ENCODE data around the gene KCNV2. TPM values are rescaled to one million over a fixed set of nuclear protein-coding genes. Genes with fewer than 3 reads are reported as not detected.

Gene KCNV2
- polyA plus RNA-seq, 1 experiment = not detected

- POLR2A ChIA-PET = interaction anchor here (0.6 kb wide), 1 partner anchor 46 kb away, joined by 14 read pairs; no protein-coding TSS in a partner anchor
- CTCF ChIA-PET = interaction anchor here (1.0 kb wide), 1 partner anchor 14 kb away, joined by 3 read pairs; no protein-coding TSS in a partner anchor
- Histone ChIP-seq H3K4me3 (ENCODE audit: low read depth, low read length) (no peak overlapping the region), H3K27me3 (ENCODE audit: control insufficient read depth, insufficient read depth, low read length) (no peaks in the 10 kb centered on the region), H3K36me3 (ENCODE audit: control insufficient read depth, insufficient read depth, low read length) (no peaks in the 10 kb centered on the region; the same call in 1 of the 2 replicates)
- no peak for TF ChIP-seq CTCF (IDR thresholded peaks at IDR 0.05; ENCODE audit: insufficient read depth, low read depth, low read length)
- DNase-seq (ENCODE audit: low read depth) = no peak
These were observed 47.0 kb downstream of the KCNV2 start for GRCh38 chr9:2764353-2764752.

- peaks cover 2% of the 10 kb centered on the region for H3K36me3 ChIP-seq (ENCODE audit: control insufficient read depth, insufficient read depth, low read length)
- no peak overlapping the region for H3K4me3 ChIP-seq (ENCODE audit: low read depth, low read length)
- H3K27me3 ChIP-seq (ENCODE audit: control insufficient read depth, insufficient read depth, low read length) = no peaks in the 10 kb centered on the region
- POLR2A ChIA-PET = no interaction called here
- TF ChIP-seq CTCF (IDR thresholded peaks at IDR 0.05; ENCODE audit: insufficient read depth, low read depth, low read length) = no peak
- no peak for DNase-seq (ENCODE audit: low read depth)
- CTCF ChIA-PET = no interaction called here
These were observed 48.1 kb downstream of the KCNV2 start for GRCh38 chr9:2765250-2765880.

GRCh38 chr9:2767800-2768677, 50.7 kb downstream of the KCNV2 start:
- peaks cover 2% of the 10 kb centered on the region for H3K36me3 ChIP-seq (ENCODE audit: control insufficient read depth, insufficient read depth, low read length)
- no peak for DNase-seq (ENCODE audit: low read depth)
- no peak for TF ChIP-seq CTCF (IDR thresholded peaks at IDR 0.05; ENCODE audit: insufficient read depth, low read depth, low read length)
- CTCF ChIA-PET = interaction anchor here (0.5 to 1.0 kb wide), 2 partner anchors 15 to 1611 kb away, joined by 3 to 4 read pairs; no protein-coding TSS in a partner anchor
- H3K27me3 ChIP-seq (ENCODE audit: control insufficient read depth, insufficient read depth, low read length) = no peaks in the 10 kb centered on the region
- POLR2A ChIA-PET = no interaction called here
- H3K4me3 ChIP-seq (ENCODE audit: low read depth, low read length) = no peak overlapping the region

- no peak for DNase-seq (ENCODE audit: low read depth)
- H3K36me3 ChIP-seq (ENCODE audit: control insufficient read depth, insufficient read depth, low read length) = peaks cover 4% of the 10 kb centered on the region
- no peak overlapping the region for H3K4me3 ChIP-seq (ENCODE audit: low read depth, low read length)
- no peak for TF ChIP-seq CTCF (IDR thresholded peaks at IDR 0.05; ENCODE audit: insufficient read depth, low read depth, low read length)
- H3K27me3 ChIP-seq (ENCODE audit: control insufficient read depth, insufficient read depth, low read length) = no peaks in the 10 kb centered on the region
- CTCF ChIA-PET = no interaction called here
- POLR2A ChIA-PET = no interaction called here
These were observed 53.8 kb downstream of the KCNV2 start for GRCh38 chr9:2771087-2771486.

- no peak for TF ChIP-seq CTCF (IDR thresholded peaks at IDR 0.05; ENCODE audit: insufficient read depth, low read depth, low read length)
- H3K36me3 ChIP-seq (ENCODE audit: control insufficient read depth, insufficient read depth, low read length) = peaks cover 4% of the 10 kb centered on the region
- DNase-seq (ENCODE audit: low read depth) = no peak
These were observed 54.4 kb downstream of the KCNV2 start for GRCh38 chr9:2771661-2772060.

More at GRCh38 chr9:2771661-2772060, 54.4 kb downstream of the KCNV2 start:
- ChIA-PET CTCF (no interaction called here), POLR2A (no interaction called here)
- no peak overlapping the region for H3K4me3 ChIP-seq (ENCODE audit: low read depth, low read length)
- no peaks in the 10 kb centered on the region for H3K27me3 ChIP-seq (ENCODE audit: control insufficient read depth, insufficient read depth, low read length)

Measured in BJ (cell line).